Stomach (tissue), 9 donors: ENCODE results near the gene PGAP6. TPM values are rescaled to one million over a fixed set of nuclear protein-coding genes. Genes with fewer than 3 reads are reported as not detected.
"Not testable (repeated sequence)": the region's sequence is repeated elsewhere in the genome, so short reads cannot be mapped to it uniquely, and the experiment has no call there.

Source experiments
- DNase-seq, 2 donors: peaks; one replicate each; pipeline versions ENCODE4 v3.0.0 to v3.0.0-alpha.2; 2013 to 2019
- H3K27ac ChIP-seq, 5 donors: fragments of 200-600 bp in 4 of 5; sonication (generic) in 4 of 5; one replicate each; pipeline ENCODE4 v1.5.1; 2013 to 2019; ENCODE audit warnings: mild to moderate bottlenecking in 1 of 5, moderate library complexity in 1 of 5
- H3K27me3 ChIP-seq, 3 donors: fragments of 200-600 bp; sonication (generic); one replicate each; pipeline ENCODE4 v1.5.1; 2017 to 2019; ENCODE audit warnings: mixed run types in 1 of 3
- H3K36me3 ChIP-seq, 4 donors: fragments of 200-600 bp; sonication (generic); 1 replicate in 3 of 4; 2 replicates in 1 of 4; pipeline ENCODE4 v1.5.1; 2016 to 2019
- H3K4me1 ChIP-seq, 4 donors: fragments of 200-600 bp; sonication (generic); one replicate each; pipeline ENCODE4 v1.5.1; 2016 to 2019
- H3K4me3 ChIP-seq, 4 donors: fragments of 200-600 bp; sonication (generic) in 3 of 4; one replicate each; pipeline ENCODE4 v1.5.1; 2016 to 2019; ENCODE audit warnings: mild to moderate bottlenecking in 1 of 4
- H3K9me3 ChIP-seq, 4 donors: fragments of 200-600 bp; sonication (generic); one replicate each; pipeline ENCODE4 v1.5.1; 2016 to 2019
- CTCF ChIP-seq, 7 experiments: fragments of 450-650 bp in 4 of 7; fragments of 200-600 bp in 3 of 7; sonication (generic) in 3 of 7; IDR thresholded peaks; one replicate each; pipeline ENCODE4 v1.5.1; 2016 to 2019; ENCODE audit warnings: antibody characterized with exemption in 7 of 7, control low read depth in 2 of 7, mild to moderate bottlenecking in 1 of 7
- EP300 ChIP-seq: sonication (generic); formaldehyde crosslinking; IDR thresholded peaks from one replicate; pipeline ENCODE4 v1.6.1; 2017; ENCODE audit warnings: antibody characterized with exemption
- POLR2A ChIP-seq, 4 donors: fragments of 450-650 bp; IDR thresholded peaks; one replicate each; pipeline ENCODE4 v1.6.1; 2016; ENCODE audit warnings: antibody characterized with exemption in 4 of 4, control low read depth in 2 of 4, mild to moderate bottlenecking in 1 of 4, moderate library complexity in 1 of 4
- POLR2AphosphoS5 ChIP-seq, 3 donors: sonication (generic); formaldehyde crosslinking; IDR thresholded peaks; one replicate each; pipeline ENCODE4 v1.6.1; 2016; ENCODE audit warnings: antibody characterized with exemption in 3 of 3
- WGBS, 5 donors: extraction: QIAGEN DNeasy Blood & Tissue Kit in 3 of 5; methylation state at CpG; one replicate each; pipeline versions ENCODE4 v1.1.5 to v1.1.7; 2013 to 2018; 5-methylcytosine and 5-hydroxymethylcytosine counted together
- intact Hi-C: fragments of 100-400 bp; cut with DNase I; formaldehyde crosslinking; loops from one replicate; pipeline ENCODE4 v1.15.1; 2023; ENCODE audit warnings: low total_unique reads
- polyA plus RNA-seq, 3 donors: library from polyadenylated mRNA; stranded (reverse); fragments of 200-250 nt; gene quantifications; one replicate each; pipeline ENCODE4 v1.2.3, GENCODE V29; 2013
- total RNA-seq, 5 donors: library from RNA; depleted of rRNA; stranded (reverse); fragments of >200 nt; gene quantifications; one replicate each; pipeline versions ENCODE4 v1.1.0 to v1.2.3, GENCODE V29; 2014 to 2016
- donor health status: healthy with polysubstance abuse.
- donor health status: Bipolar disorder and iron deficiency.
- donor health status: healthy.

Gene PGAP6
- total and polyA plus RNA-seq, 8 donors, result 20.7 to 364 (median 91.5) TPM

GRCh38 chr16:363110-363765 is 18.5 kb downstream of the PGAP6 start:
- Histone ChIP-seq H3K27ac (no peak overlapping the region), H3K4me1 (peaks cover 0 to 16% (median 15%) of the 10 kb centered on the region in 4 donors), H3K9me3 (no peaks in the 10 kb centered on the region), H3K27me3 (peaks cover 0 to 21% (median 0%) of the 10 kb centered on the region in 3 donors), H3K4me3 (no peak overlapping the region), H3K36me3 (peaks cover 8 to 24% (median 22%) of the 10 kb centered on the region in 4 donors)
- WGBS, 5 donors, result 41 to 55% (median 51%) methylated on average over 9 to 20 of the region's 20 CpGs
- intact Hi-C loops, result loop anchor here (10.0 kb wide), 1 partner anchor 128 kb away; the partner anchor contains the start of gene FAM234A
- TF ChIP-seq POLR2AphosphoS5 (IDR thresholded peaks at IDR 0.05) (no peak), POLR2A (IDR thresholded peaks at IDR 0.05) (no peak), EP300 (no peak), CTCF (IDR thresholded peaks at IDR 0.05) (no peak)
- no peak for DNase-seq

GRCh38 chr16:362702-362999 is 19.1 kb downstream of the PGAP6 start:
- not testable (repeated sequence) for H3K4me3 ChIP-seq, H3K9me3 ChIP-seq, H3K27ac ChIP-seq, DNase-seq
- 73 to 100% (median 81%) methylated on average over 3 to 22 of the region's 24 CpGs for WGBS, 5 donors
- intact Hi-C loops, result loop anchor here (10.0 kb wide), 1 partner anchor 128 kb away; the partner anchor contains the start of gene FAM234A
- H3K36me3 ChIP-seq, result peaks cover 4 to 18% (median 16%) of the 10 kb centered on the region in 4 donors
- H3K4me1 ChIP-seq, result peaks cover 0 to 16% (median 15%) of the 10 kb centered on the region in 4 donors
- peaks cover 0 to 21% (median 0%) of the 10 kb centered on the region in 3 donors for H3K27me3 ChIP-seq

- Histone ChIP-seq H3K36me3 (peaks cover 0 to 12% (median 11%) of the 10 kb centered on the region in 4 donors), H3K27me3 (peaks cover 0 to 21% (median 0%) of the 10 kb centered on the region in 3 donors), H3K9me3 (no peaks in the 10 kb centered on the region), H3K27ac (no peak overlapping the region), H3K4me3 (no peak overlapping the region), H3K4me1 (peaks cover 0 to 16% (median 15%) of the 10 kb centered on the region in 4 donors)
- no peak for TF ChIP-seq EP300
- peak in 5 of 7 experiments; percentile 59 to 72 (median 68) for TF ChIP-seq CTCF (IDR thresholded peaks at IDR 0.05)
- TF ChIP-seq POLR2A (IDR thresholded peaks at IDR 0.05), result no peak
- peak in 1 of 3 donors; percentile 50 for TF ChIP-seq POLR2AphosphoS5 (IDR thresholded peaks at IDR 0.05)
- intact Hi-C loops, result loop anchor here (10.0 kb wide), 1 partner anchor 127 kb away; the partner anchor contains the start of gene FAM234A
- WGBS, 5 donors, result 22 to 33% (median 26%) methylated on average over 13 to 30 of the region's 30 CpGs
- DNase-seq, result peak; percentile 84 to 90
Observed at GRCh38 chr16:361872-362701, 19.7 kb downstream of the PGAP6 start.

- Histone ChIP-seq H3K4me3 (no peak overlapping the region), H3K27ac (no peak overlapping the region), H3K27me3 (peaks cover 0 to 21% (median 0%) of the 10 kb centered on the region in 3 donors), H3K9me3 (no peaks in the 10 kb centered on the region), H3K36me3 (peaks cover 0 to 6% (median 4%) of the 10 kb centered on the region in 4 donors), H3K4me1 (peaks cover 0 to 16% (median 15%) of the 10 kb centered on the region in 4 donors)
- no peak for DNase-seq
- intact Hi-C loops, result loop anchor here (10.0 kb wide), 1 partner anchor 127 kb away; the partner anchor contains the start of gene FAM234A
- TF ChIP-seq POLR2A (IDR thresholded peaks at IDR 0.05), result no peak
- no peak for TF ChIP-seq CTCF (IDR thresholded peaks at IDR 0.05)
- TF ChIP-seq EP300, result no peak
- no peak for TF ChIP-seq POLR2AphosphoS5 (IDR thresholded peaks at IDR 0.05)
- 83 to 89% (median 87%) methylated on average over 10 to 30 of the region's 30 CpGs for WGBS, 5 donors
Observed at GRCh38 chr16:361341-361871, 20.4 kb downstream of the PGAP6 start.
